Measurements from ENCODE around the gene CAMK1G. TPM values are rescaled to one million over a fixed set of nuclear protein-coding genes. Genes with fewer than 3 reads are reported as not detected.

The CAMK1G gene
- total RNA-seq, 2 experiments from 2014 or later = not detected

- H3K4me1 ChIP-seq (ENCODE audit: insufficient read depth, low read length) = peaks cover 27% of the 10 kb centered on the region
- Mint-ChIP-seq H3K4me3 (no peak overlapping the region), H3K9me3 (no peaks in the 10 kb centered on the region), H3K4me1 (ENCODE audit: low read depth) (no peaks in the 10 kb centered on the region), H3K36me3 (ENCODE audit: low read depth) (no peaks in the 10 kb centered on the region), H3K27ac (no peak overlapping the region), H3K27me3 (no peaks in the 10 kb centered on the region)
- no peak for ATAC-seq (ENCODE audit: poor library complexity)
- H3K36me3 ChIP-seq (ENCODE audit: insufficient read depth, low read length) = no peaks in the 10 kb centered on the region
- intact Hi-C loops (cut with DNase I, micrococcal nuclease) = no loop called here
- DNase-seq = no peak
- CTCF ChIA-PET = no interaction called here
- no peak overlapping the region for H3K27ac ChIP-seq (ENCODE audit: low read depth in 1 of 2, low read length in 2 of 2)
- no peaks in the 10 kb centered on the region for H3K27me3 ChIP-seq (ENCODE audit: control insufficient read depth in 1 of 2, insufficient read depth in 2 of 2, low read length in 2 of 2)
- H3K4me3 ChIP-seq (ENCODE audit: low read length) = no peak overlapping the region
- TF ChIP-seq CTCF (IDR thresholded peaks at IDR 0.05) = no peak
- POLR2A ChIA-PET = no interaction called here
- peaks cover 0 to 4% of the 10 kb centered on the region in 2 experiments for H3K9me3 ChIP-seq (ENCODE audit: control insufficient read depth in 1 of 2, insufficient read depth in 1 of 2, low read length in 2 of 2)
Observed at GRCh38 chr1:209607795-209608178, 24.3 kb downstream of the CAMK1G start.

- Mint-ChIP-seq H3K9me3 (no peaks in the 10 kb centered on the region), H3K36me3 (ENCODE audit: low read depth) (no peaks in the 10 kb centered on the region), H3K27me3 (no peaks in the 10 kb centered on the region), H3K4me1 (ENCODE audit: low read depth) (no peaks in the 10 kb centered on the region), H3K27ac (no peak overlapping the region), H3K4me3 (no peak overlapping the region)
- Histone ChIP-seq H3K36me3 (ENCODE audit: insufficient read depth, low read length) (no peaks in the 10 kb centered on the region), H3K4me3 (ENCODE audit: low read length) (no peak overlapping the region), H3K27me3 (ENCODE audit: control insufficient read depth in 1 of 2, insufficient read depth in 2 of 2, low read length in 2 of 2) (no peaks in the 10 kb centered on the region), H3K9me3 (ENCODE audit: control insufficient read depth in 1 of 2, insufficient read depth in 1 of 2, low read length in 2 of 2) (peaks cover 0 to 4% of the 10 kb centered on the region in 2 experiments), H3K27ac (ENCODE audit: low read depth in 1 of 2, low read length in 2 of 2) (no peak overlapping the region), H3K4me1 (ENCODE audit: insufficient read depth, low read length) (peaks cover 29% of the 10 kb centered on the region)
- no peak for ATAC-seq (ENCODE audit: poor library complexity)
- ChIA-PET POLR2A (interaction anchor here (0.5 kb wide), 1 partner anchor 159 kb away, joined by 3 read pairs; no protein-coding TSS in a partner anchor), CTCF (no interaction called here)
- no peak for DNase-seq
- intact Hi-C loops (cut with DNase I, micrococcal nuclease) = no loop called here
- TF ChIP-seq CTCF (IDR thresholded peaks at IDR 0.05) = no peak
Observed at GRCh38 chr1:209609041-209609790, 25.7 kb downstream of the CAMK1G start.

- Histone ChIP-seq H3K27me3 (ENCODE audit: control insufficient read depth in 1 of 2, insufficient read depth in 2 of 2, low read length in 2 of 2) (no peaks in the 10 kb centered on the region), H3K9me3 (ENCODE audit: control insufficient read depth in 1 of 2, insufficient read depth in 1 of 2, low read length in 2 of 2) (peaks cover 0 to 4% of the 10 kb centered on the region in 2 experiments), H3K4me1 (ENCODE audit: insufficient read depth, low read length) (peaks cover 29% of the 10 kb centered on the region), H3K27ac (ENCODE audit: low read depth in 1 of 2, low read length in 2 of 2) (no peak overlapping the region), H3K36me3 (ENCODE audit: insufficient read depth, low read length) (no peaks in the 10 kb centered on the region), H3K4me3 (ENCODE audit: low read length) (no peak overlapping the region)
- no peaks in the 10 kb centered on the region for H3K27me3 Mint-ChIP-seq
- CTCF ChIA-PET = no interaction called here
- H3K4me1 Mint-ChIP-seq (ENCODE audit: low read depth) = no peaks in the 10 kb centered on the region
- no peak for DNase-seq
- no peak overlapping the region for H3K4me3 Mint-ChIP-seq
- no peaks in the 10 kb centered on the region for H3K9me3 Mint-ChIP-seq
- no peaks in the 10 kb centered on the region for H3K36me3 Mint-ChIP-seq (ENCODE audit: low read depth)
- no peak for TF ChIP-seq CTCF (IDR thresholded peaks at IDR 0.05)
- no peak for ATAC-seq (ENCODE audit: poor library complexity)
- intact Hi-C loops (cut with DNase I, micrococcal nuclease) = loop anchor here in 1 of 2 experiments (2.0 kb wide), 1 partner anchor 21 kb away; no protein-coding TSS in a partner anchor
- POLR2A ChIA-PET = no interaction called here
- no peak overlapping the region for H3K27ac Mint-ChIP-seq
Observed at GRCh38 chr1:209609791-209610630, 26.5 kb downstream of the CAMK1G start.

All from CD4-positive, alpha-beta T cell (primary cell).